ENCODE data around the gene NUP98. TPM values are rescaled to one million over a fixed set of nuclear protein-coding genes. Genes with fewer than 3 reads are reported as not detected.
"Not testable (repeated sequence)": the region's sequence is repeated elsewhere in the genome, so short reads cannot be mapped to it uniquely, and the experiment has no call there.

The NUP98 gene
- total RNA-seq, 2 experiments from 2014 or later = 161 to 186 TPM

- Mint-ChIP-seq H3K4me3 (no peak overlapping the region), H3K27me3 (no peaks in the 10 kb centered on the region), H3K36me3 (ENCODE audit: low read depth) (no peaks in the 10 kb centered on the region), H3K27ac (no peak overlapping the region), H3K4me1 (ENCODE audit: low read depth) (no peaks in the 10 kb centered on the region), H3K9me3 (no peaks in the 10 kb centered on the region)
- Histone ChIP-seq H3K27ac (ENCODE audit: low read depth in 1 of 2, low read length in 2 of 2) (no peak overlapping the region), H3K27me3 (ENCODE audit: control insufficient read depth in 1 of 2, insufficient read depth in 2 of 2, low read length in 2 of 2) (no peaks in the 10 kb centered on the region), H3K4me1 (ENCODE audit: insufficient read depth, low read length) (peaks cover 4% of the 10 kb centered on the region), H3K9me3 (ENCODE audit: control insufficient read depth in 1 of 2, insufficient read depth in 1 of 2, low read length in 2 of 2) (no peaks in the 10 kb centered on the region), H3K36me3 (ENCODE audit: insufficient read depth, low read length) (no peaks in the 10 kb centered on the region), H3K4me3 (ENCODE audit: low read length) (no peak overlapping the region)
- ATAC-seq (ENCODE audit: poor library complexity) (no peak), DNase-seq (no peak)
- POLR2A ChIA-PET = interaction anchor here (1.0 to 1.3 kb wide), 2 partner anchors 18 to 19 kb away, joined by 3 read pairs; partner anchors contain the start of gene NUP98
- intact Hi-C loops (cut with DNase I, micrococcal nuclease) = no loop called here
- no peak for TF ChIP-seq CTCF (IDR thresholded peaks at IDR 0.05)
- CTCF ChIA-PET = no interaction called here
Observed at GRCh38 chr11:3816673-3817072, 19.3 kb upstream of the NUP98 start.

GRCh38 chr11:3815845-3816244 lies 18.5 kb upstream of the NUP98 start:
- Mint-ChIP-seq H3K4me3 (no peak overlapping the region), H3K27ac (no peak overlapping the region), H3K27me3 (no peaks in the 10 kb centered on the region), H3K4me1 (ENCODE audit: low read depth) (no peaks in the 10 kb centered on the region), H3K9me3 (no peaks in the 10 kb centered on the region), H3K36me3 (ENCODE audit: low read depth) (no peaks in the 10 kb centered on the region)
- H3K27ac ChIP-seq (ENCODE audit: low read depth in 1 of 2, low read length in 2 of 2) = no peak overlapping the region
- intact Hi-C loops (cut with DNase I, micrococcal nuclease) = no loop called here
- DNase-seq (no peak), ATAC-seq (ENCODE audit: poor library complexity) (no peak)
- H3K4me1 ChIP-seq (ENCODE audit: insufficient read depth, low read length) = peaks cover 4% of the 10 kb centered on the region
- no peaks in the 10 kb centered on the region for H3K27me3 ChIP-seq (ENCODE audit: control insufficient read depth in 1 of 2, insufficient read depth in 2 of 2, low read length in 2 of 2)
- H3K9me3 ChIP-seq (ENCODE audit: control insufficient read depth in 1 of 2, insufficient read depth in 1 of 2, low read length in 2 of 2) = no peaks in the 10 kb centered on the region
- H3K36me3 ChIP-seq (ENCODE audit: insufficient read depth, low read length) = no peaks in the 10 kb centered on the region
- no peak for TF ChIP-seq CTCF (IDR thresholded peaks at IDR 0.05)
- H3K4me3 ChIP-seq (ENCODE audit: low read length) = no peak overlapping the region
- CTCF ChIA-PET = no interaction called here
- POLR2A ChIA-PET = interaction anchor here (1.3 to 2.0 kb wide), 2 partner anchors 18 to 38 kb away, joined by 3 to 7 read pairs; partner anchors contain the start of gene NUP98

- CTCF ChIA-PET; intact Hi-C loops (cut with DNase I, micrococcal nuclease); H3K4me3 ChIP-seq (ENCODE audit: low read length); H3K36me3 Mint-ChIP-seq (ENCODE audit: low read depth); H3K9me3 ChIP-seq (ENCODE audit: control insufficient read depth in 1 of 2, insufficient read depth in 1 of 2, low read length in 2 of 2); H3K4me1 ChIP-seq (ENCODE audit: insufficient read depth, low read length); DNase-seq; H3K9me3 Mint-ChIP-seq; H3K36me3 ChIP-seq (ENCODE audit: insufficient read depth, low read length); H3K4me3 Mint-ChIP-seq; H3K27ac ChIP-seq (ENCODE audit: low read depth in 1 of 2, low read length in 2 of 2); H3K4me1 Mint-ChIP-seq (ENCODE audit: low read depth); H3K27me3 ChIP-seq (ENCODE audit: control insufficient read depth in 1 of 2, insufficient read depth in 2 of 2, low read length in 2 of 2); ATAC-seq (ENCODE audit: poor library complexity); H3K27ac Mint-ChIP-seq; H3K27me3 Mint-ChIP-seq: not testable (repeated sequence)
- POLR2A ChIA-PET = interaction anchor here (2.0 kb wide), 1 partner anchor 39 kb away, joined by 7 read pairs; no protein-coding TSS in a partner anchor
Observed at GRCh38 chr11:3814832-3815231, 17.5 kb upstream of the NUP98 start.

GRCh38 chr11:3810951-3811350 lies 13.6 kb upstream of the NUP98 start:
- ChIA-PET POLR2A (interaction anchor here (0.5 to 6.3 kb wide), 3 partner anchors 14 to 41 kb away, joined by 3 to 76 read pairs (median 3); partner anchors contain the start of gene NUP98), CTCF (interaction anchor here (0.5 kb wide), 1 partner anchor 10 kb away, joined by 3 read pairs; no protein-coding TSS in a partner anchor)
- ATAC-seq (ENCODE audit: poor library complexity) (no peak), DNase-seq (no peak)
- Mint-ChIP-seq H3K4me3 (no peak overlapping the region), H3K36me3 (ENCODE audit: low read depth) (peaks cover 9% of the 10 kb centered on the region), H3K27ac (no peak overlapping the region), H3K27me3 (no peaks in the 10 kb centered on the region), H3K4me1 (ENCODE audit: low read depth) (peaks cover 24% of the 10 kb centered on the region), H3K9me3 (no peaks in the 10 kb centered on the region)
- intact Hi-C loops (cut with DNase I, micrococcal nuclease) = no loop called here
- no peak overlapping the region for H3K4me3 ChIP-seq (ENCODE audit: low read length)
- H3K27ac ChIP-seq (ENCODE audit: low read depth in 1 of 2, low read length in 2 of 2) = no peak overlapping the region
- peaks cover 21% of the 10 kb centered on the region for H3K4me1 ChIP-seq (ENCODE audit: insufficient read depth, low read length)
- TF ChIP-seq CTCF (IDR thresholded peaks at IDR 0.05) = no peak
- H3K9me3 ChIP-seq (ENCODE audit: control insufficient read depth in 1 of 2, insufficient read depth in 1 of 2, low read length in 2 of 2) = no peaks in the 10 kb centered on the region
- H3K27me3 ChIP-seq (ENCODE audit: control insufficient read depth in 1 of 2, insufficient read depth in 2 of 2, low read length in 2 of 2) = no peaks in the 10 kb centered on the region
- no peaks in the 10 kb centered on the region for H3K36me3 ChIP-seq (ENCODE audit: insufficient read depth, low read length)

Measured in CD4-positive, alpha-beta T cell (primary cell).